Right lobe of liver (tissue), 6 donors: ENCODE results near the gene ACSL3. TPM values are rescaled to one million over a fixed set of nuclear protein-coding genes. Genes with fewer than 3 reads are reported as not detected.

Experiments used
- ATAC-seq, 4 donors: fragments of 200-7000 bp; cut with Tn5 transposase; one replicate each; pipeline ENCODE4 v1.9.1; 2020; ENCODE audit warnings: mild to moderate bottlenecking in 4 of 4, moderate library complexity in 4 of 4
- DNase-seq, 3 donors: peaks; one replicate each; pipeline ENCODE4 v3.0.0-alpha.2; 2020
- H3K27ac ChIP-seq, 3 donors: fragments of 200-600 bp; one replicate each; pipeline ENCODE4 v1.8.0; 2022
- H3K27me3 ChIP-seq, 2 donors: fragments of 200-600 bp; one replicate each; pipeline ENCODE4 v1.8.0; 2022
- H3K36me3 ChIP-seq, 4 donors: fragments of 200-600 bp; sonication (generic) in 1 of 4; one replicate each; pipeline versions ENCODE4 v1.5.1 to v1.8.0; 2017 to 2022; ENCODE audit warnings: control low read depth in 1 of 4
- H3K4me1 ChIP-seq, 4 donors: fragments of 200-600 bp; sonication (generic) in 1 of 4; one replicate each; pipeline versions ENCODE4 v1.5.1 to v1.8.0; 2017 to 2022; ENCODE audit warnings: control low read depth in 1 of 4
- H3K4me3 ChIP-seq, 3 donors: fragments of 200-600 bp; one replicate each; pipeline ENCODE4 v1.8.0; 2022
- H3K9me3 ChIP-seq, 4 donors: fragments of 200-600 bp; sonication (generic) in 1 of 4; one replicate each; pipeline versions ENCODE4 v1.5.1 to v1.8.0; 2017 to 2022; ENCODE audit warnings: control low read depth in 1 of 4
- POLR2A ChIP-seq: fragments of 450-650 bp; IDR thresholded peaks from one replicate; pipeline ENCODE4 v1.6.1; 2017; ENCODE audit warnings: antibody characterized with exemption, mild to moderate bottlenecking
- WGBS: methylation state at CpG from one replicate; pipeline ENCODE4 v1.1.6; 2018; ENCODE audit warnings: low coverage, low lambda C conversion rate; ENCODE audit not compliant: insufficient coverage; ENCODE audit errors: missing lambda C conversion rate; 5-methylcytosine and 5-hydroxymethylcytosine counted together
- intact Hi-C, 2 donors: fragments of 100-400 bp; cut with DNase I; formaldehyde crosslinking; loops; one replicate each; pipeline versions ENCODE4 v1.11.2 to v1.14.1; 2022
- total RNA-seq, 6 experiments: library from RNA; depleted of rRNA in 2 of 6; stranded (reverse); fragments of >200 nt in 2 of 6; fragmentation: NEBNext Ultra II Directional in 3 of 6; extraction: Animal tissue kit (Norgen Biotek cat#: 25700) in 3 of 6; gene quantifications; one replicate each; pipeline versions ENCODE4 v1.1.0 to v1.2.4, GENCODE V29; 2016 to 2023
- TF ChIP-seq, protein P1 (sequence below), 4 donors: fragments of 200-600 bp in 3 of 4; fragments of 450-650 bp in 1 of 4; IDR thresholded peaks; one replicate each; pipeline versions ENCODE4 v1.5.1 to v1.8.0; 2016 to 2022; ENCODE audit warnings: antibody characterized with exemption in 4 of 4, mild to moderate bottlenecking in 2 of 4
- donor health status: DM: no; HTN: yes; CAD: no.
- donor health status: DM: no; HTN: no; CAD: no.
- donor health status: DM: no; HTN: no; CAD: no.
- donor health status: DM: no; HTN: yes; CAD: no.
- donor health status: DM: no; HTN: yes; CAD: no.

Gene ACSL3
- total RNA-seq, 6 experiments from 2014 or later: 31.1 to 73.0 (median 49.9) TPM

DNA sequence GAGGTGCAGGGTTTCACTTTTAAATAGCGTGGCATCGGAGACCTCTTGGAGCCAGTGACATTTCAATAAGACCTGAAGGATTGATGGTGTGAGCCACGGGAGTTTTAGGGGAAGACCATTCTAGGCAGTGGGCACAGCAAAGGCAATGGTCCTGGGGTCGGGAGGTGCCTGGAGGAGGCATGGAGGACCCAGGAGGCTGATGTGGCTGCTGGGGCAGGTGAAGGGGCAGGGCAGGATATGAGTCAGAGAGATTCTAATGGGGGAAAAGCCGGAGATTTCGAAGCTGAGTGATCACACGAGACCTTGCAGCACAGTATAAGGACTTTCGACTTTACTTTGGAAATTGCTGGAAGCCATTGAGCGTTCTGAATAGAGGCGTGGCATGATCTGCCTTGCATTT lies 111.6 kb downstream of the ACSL3 start:
- H3K36me3 ChIP-seq: no peaks in the 10 kb centered on the region
- WGBS: 60% methylated on average over 10 of the region's 10 CpGs
- H3K9me3 ChIP-seq: no peaks in the 10 kb centered on the region
- DNase-seq: no peak
- intact Hi-C loops: loop anchor here in 1 of 2 donors (10.0 kb wide), 1 partner anchor 122 kb away; no protein-coding TSS in a partner anchor
- no peak for ATAC-seq
- no peaks in the 10 kb centered on the region for H3K4me1 ChIP-seq
- no peak overlapping the region for H3K4me3 ChIP-seq
- no peak overlapping the region for H3K27ac ChIP-seq
- no peaks in the 10 kb centered on the region for H3K27me3 ChIP-seq
- TF ChIP-seq, protein P1, sequence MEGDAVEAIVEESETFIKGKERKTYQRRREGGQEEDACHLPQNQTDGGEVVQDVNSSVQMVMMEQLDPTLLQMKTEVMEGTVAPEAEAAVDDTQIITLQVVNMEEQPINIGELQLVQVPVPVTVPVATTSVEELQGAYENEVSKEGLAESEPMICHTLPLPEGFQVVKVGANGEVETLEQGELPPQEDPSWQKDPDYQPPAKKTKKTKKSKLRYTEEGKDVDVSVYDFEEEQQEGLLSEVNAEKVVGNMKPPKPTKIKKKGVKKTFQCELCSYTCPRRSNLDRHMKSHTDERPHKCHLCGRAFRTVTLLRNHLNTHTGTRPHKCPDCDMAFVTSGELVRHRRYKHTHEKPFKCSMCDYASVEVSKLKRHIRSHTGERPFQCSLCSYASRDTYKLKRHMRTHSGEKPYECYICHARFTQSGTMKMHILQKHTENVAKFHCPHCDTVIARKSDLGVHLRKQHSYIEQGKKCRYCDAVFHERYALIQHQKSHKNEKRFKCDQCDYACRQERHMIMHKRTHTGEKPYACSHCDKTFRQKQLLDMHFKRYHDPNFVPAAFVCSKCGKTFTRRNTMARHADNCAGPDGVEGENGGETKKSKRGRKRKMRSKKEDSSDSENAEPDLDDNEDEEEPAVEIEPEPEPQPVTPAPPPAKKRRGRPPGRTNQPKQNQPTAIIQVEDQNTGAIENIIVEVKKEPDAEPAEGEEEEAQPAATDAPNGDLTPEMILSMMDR (IDR thresholded peaks at IDR 0.05): no peak
- no peak for TF ChIP-seq POLR2A

DNA sequence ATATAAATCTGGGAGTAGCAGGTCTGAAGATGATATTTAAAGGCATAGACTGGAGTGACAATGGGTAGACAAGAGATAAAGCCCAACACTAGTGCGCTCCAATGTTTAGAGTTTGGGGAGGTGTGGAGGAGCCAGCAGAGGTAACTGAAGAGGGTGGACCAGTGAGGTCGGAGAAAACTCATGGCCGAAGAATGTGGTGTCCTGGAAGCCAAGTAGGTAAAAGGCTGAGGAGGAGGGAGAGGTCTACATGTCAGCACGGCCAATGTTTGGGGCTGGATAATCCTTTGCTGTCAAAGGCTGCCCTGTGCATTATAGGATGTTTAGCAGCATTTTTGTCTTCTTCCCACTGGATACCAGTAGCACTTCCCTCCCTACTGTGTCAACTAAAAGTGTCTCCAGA lies 112.4 kb downstream of the ACSL3 start:
- whole genome bisulfite sequencing: 63% methylated on average over 3 of the region's 4 CpGs

DNA sequence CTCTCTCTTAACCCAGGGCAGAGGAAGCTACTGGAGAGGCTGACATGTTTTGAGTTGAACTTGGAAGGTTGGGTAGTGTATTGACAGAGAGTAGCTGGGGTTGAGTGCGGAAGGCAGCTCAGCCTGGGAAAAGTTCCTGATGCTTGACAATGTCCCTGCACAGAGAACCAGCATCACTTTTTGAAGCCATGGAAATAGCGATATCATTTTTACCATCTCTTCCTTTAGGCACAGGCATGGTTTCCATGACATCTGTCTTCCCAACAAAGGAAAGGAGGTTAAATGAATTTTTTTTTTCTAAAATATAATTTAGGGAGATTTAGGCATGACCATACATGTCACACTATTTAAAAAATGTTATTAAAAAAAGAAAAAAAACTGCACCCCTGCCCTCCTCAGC lies 112.9 kb downstream of the ACSL3 start:
- H3K27me3 ChIP-seq: no peaks in the 10 kb centered on the region
- no peaks in the 10 kb centered on the region for H3K4me1 ChIP-seq
- DNase-seq (no peak), ATAC-seq (no peak)
- no peaks in the 10 kb centered on the region for H3K9me3 ChIP-seq
- H3K4me3 ChIP-seq: no peak overlapping the region
- TF ChIP-seq POLR2A: no peak
- TF ChIP-seq, protein P1 (IDR thresholded peaks at IDR 0.05): no peak
- intact Hi-C loops: loop anchor here in 1 of 2 donors (10.0 kb wide), 1 partner anchor 121 kb away; no protein-coding TSS in a partner anchor
- H3K36me3 ChIP-seq: no peaks in the 10 kb centered on the region
- 78% methylated on average over 2 of the region's 2 CpGs for WGBS
- no peak overlapping the region for H3K27ac ChIP-seq

More for the DNA sequence above, 112.4 kb downstream of the ACSL3 start:
- H3K9me3 ChIP-seq: no peaks in the 10 kb centered on the region
- no peak overlapping the region for H3K4me3 ChIP-seq
- TF ChIP-seq POLR2A: no peak
- TF ChIP-seq, protein P1 (IDR thresholded peaks at IDR 0.05): no peak
- H3K27me3 ChIP-seq: no peaks in the 10 kb centered on the region
- no peak for DNase-seq
- H3K27ac ChIP-seq: no peak overlapping the region
- no peaks in the 10 kb centered on the region for H3K4me1 ChIP-seq
- H3K36me3 ChIP-seq: no peaks in the 10 kb centered on the region
- ATAC-seq: no peak
- intact Hi-C loops: loop anchor here in 1 of 2 donors (10.0 kb wide), 1 partner anchor 122 kb away; no protein-coding TSS in a partner anchor

DNA sequence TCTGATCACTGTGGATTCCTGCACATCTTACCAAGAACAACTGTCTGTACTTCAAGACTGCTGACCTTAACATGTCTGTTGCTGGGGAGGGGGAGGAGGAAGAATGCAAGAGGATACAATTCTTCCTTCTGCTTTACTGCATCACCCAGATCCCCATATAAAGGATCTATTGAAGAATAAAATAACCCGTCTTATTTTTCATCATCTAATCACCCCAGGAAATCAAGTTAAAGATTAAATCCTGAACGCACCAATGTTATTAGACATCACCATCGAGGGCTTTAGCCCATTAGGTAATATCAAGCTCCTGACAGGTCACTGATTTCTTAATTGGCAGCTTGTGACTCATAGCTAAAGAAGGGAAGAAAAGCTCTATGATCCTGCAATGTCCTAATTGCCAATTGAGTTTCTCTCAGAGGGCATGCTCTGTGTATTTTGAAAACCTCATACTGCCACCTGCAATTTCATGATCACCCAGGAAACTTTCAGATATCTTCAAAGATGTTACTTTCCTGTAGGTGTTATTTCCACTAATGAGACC lies 115.8 kb downstream of the ACSL3 start:
- Histone ChIP-seq H3K36me3 (no peaks in the 10 kb centered on the region), H3K4me1 (no peaks in the 10 kb centered on the region), H3K27me3 (no peaks in the 10 kb centered on the region), H3K9me3 (no peaks in the 10 kb centered on the region), H3K4me3 (no peak overlapping the region), H3K27ac (no peak overlapping the region)
- intact Hi-C loops: loop anchor here in 1 of 2 donors (10.0 kb wide), 1 partner anchor 118 kb away; no protein-coding TSS in a partner anchor
- no peak for TF ChIP-seq POLR2A
- ATAC-seq (no peak), DNase-seq (no peak)
- WGBS: 42% methylated on average over 3 of the region's 3 CpGs

DNA sequence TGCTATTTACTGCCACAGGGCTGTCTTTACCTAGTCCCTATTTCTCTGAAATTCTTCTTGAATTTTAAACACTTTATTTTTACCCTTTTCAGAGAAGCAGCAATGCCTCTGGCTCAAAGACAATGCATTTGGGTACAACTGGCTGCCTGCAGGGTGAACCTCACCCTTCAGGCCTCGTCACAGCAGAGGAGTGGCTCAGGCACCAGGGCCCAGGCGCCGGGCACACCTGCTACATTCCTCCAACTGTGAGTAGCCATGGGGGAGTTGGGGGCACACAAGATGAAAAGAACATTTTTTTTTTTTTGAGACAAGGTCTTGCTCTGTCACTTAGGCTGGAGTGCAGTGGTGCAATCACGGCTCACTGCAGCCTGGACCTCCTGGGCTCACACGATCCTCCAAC lies 116.3 kb downstream of the ACSL3 start:
- no peaks in the 10 kb centered on the region for H3K9me3 ChIP-seq
- TF ChIP-seq POLR2A: no peak
- TF ChIP-seq, protein P1 (IDR thresholded peaks at IDR 0.05): no peak
- no peak overlapping the region for H3K27ac ChIP-seq
- no peak overlapping the region for H3K4me3 ChIP-seq
- intact Hi-C loops: loop anchor here in 1 of 2 donors (10.0 kb wide), 1 partner anchor 118 kb away; no protein-coding TSS in a partner anchor
- no peaks in the 10 kb centered on the region for H3K4me1 ChIP-seq
- H3K36me3 ChIP-seq: no peaks in the 10 kb centered on the region
- no peaks in the 10 kb centered on the region for H3K27me3 ChIP-seq
- WGBS: 79% methylated on average over 3 of the region's 5 CpGs
- ATAC-seq: no peak
- no peak for DNase-seq
